COR-L47 (cell line): Measurements from ENCODE around the gene RNASEH2C.
"Not testable (repeated sequence)": the region's sequence is repeated elsewhere in the genome, so short reads cannot be mapped to it uniquely, and the experiment has no call there.

Experiments used
- DNase-seq: peaks from one replicate; lab custom pipeline; 2025; lab: John Stamatoyannopoulos, UW

Gene RNASEH2C

GRCh38 chr11:65716774-65717405 lies 3.7 kb downstream of the RNASEH2C start:
- DNase-seq: no peak

- DNase-seq: no peak
These were observed 4.3 kb downstream of the RNASEH2C start for GRCh38 chr11:65716302-65716701.

DNA sequence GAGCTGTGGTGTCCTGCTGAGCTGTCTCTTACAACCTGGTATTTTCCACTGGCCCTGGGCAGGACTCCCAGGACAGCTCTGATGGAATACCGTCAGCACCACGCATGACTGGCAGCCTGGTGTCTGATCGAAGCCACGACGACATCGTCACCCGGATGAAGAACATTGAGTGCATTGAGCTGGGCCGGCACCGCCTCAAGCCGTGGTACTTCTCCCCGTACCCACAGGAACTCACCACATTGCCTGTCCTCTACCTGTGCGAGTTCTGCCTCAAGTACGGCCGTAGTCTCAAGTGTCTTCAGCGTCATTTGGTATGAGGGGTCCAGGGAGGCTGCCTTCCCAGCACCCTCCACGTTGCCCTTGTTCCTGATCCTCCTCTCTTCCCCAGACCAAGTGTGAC lies 6.2 kb downstream of the RNASEH2C start:
- no peak for DNase-seq

GRCh38 chr11:65713212-65713969 lies 7.2 kb downstream of the RNASEH2C start:
- DNase-seq: no peak

- no peak for DNase-seq
These were observed 7.9 kb downstream of the RNASEH2C start for GRCh38 chr11:65712633-65713076.

- DNase-seq: peak; percentile 98
These were observed 8.6 kb downstream of the RNASEH2C start, which contains the start of gene KAT5 for GRCh38 chr11:65711785-65712632. TSS of gene KAT5 (plus strand) at chr11:65712252. CDS start at chr11:65712268, 16 bp downstream.

GRCh38 chr11:65710421-65710820 lies 10.2 kb downstream of the RNASEH2C start:
- no peak for DNase-seq

DNA sequence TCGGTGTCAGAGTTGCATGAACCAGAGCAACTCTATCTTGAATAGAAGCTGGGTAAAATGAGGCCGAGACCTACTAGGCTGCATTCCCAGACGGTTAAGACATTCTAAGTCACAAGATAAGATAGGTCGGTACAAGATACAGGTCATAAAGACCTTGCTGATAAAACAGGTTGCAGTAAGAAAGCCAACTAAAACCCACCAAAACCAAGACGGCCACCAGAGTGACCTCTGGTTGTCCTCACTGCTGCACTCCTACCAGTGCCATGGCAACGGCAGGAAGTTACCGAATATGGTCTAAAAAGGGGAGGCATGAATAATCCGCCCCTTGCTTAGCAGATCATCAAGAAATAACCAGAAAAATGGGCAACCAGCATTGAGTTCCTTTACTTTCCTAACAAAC lies 10.9 kb downstream of the RNASEH2C start:
- no peak for DNase-seq

- no peak for DNase-seq
These were observed 12.1 kb downstream of the RNASEH2C start for GRCh38 chr11:65708451-65708850.

- not testable (repeated sequence) for DNase-seq
These were observed 13.6 kb downstream of the RNASEH2C start for GRCh38 chr11:65707002-65707401.

DNA sequence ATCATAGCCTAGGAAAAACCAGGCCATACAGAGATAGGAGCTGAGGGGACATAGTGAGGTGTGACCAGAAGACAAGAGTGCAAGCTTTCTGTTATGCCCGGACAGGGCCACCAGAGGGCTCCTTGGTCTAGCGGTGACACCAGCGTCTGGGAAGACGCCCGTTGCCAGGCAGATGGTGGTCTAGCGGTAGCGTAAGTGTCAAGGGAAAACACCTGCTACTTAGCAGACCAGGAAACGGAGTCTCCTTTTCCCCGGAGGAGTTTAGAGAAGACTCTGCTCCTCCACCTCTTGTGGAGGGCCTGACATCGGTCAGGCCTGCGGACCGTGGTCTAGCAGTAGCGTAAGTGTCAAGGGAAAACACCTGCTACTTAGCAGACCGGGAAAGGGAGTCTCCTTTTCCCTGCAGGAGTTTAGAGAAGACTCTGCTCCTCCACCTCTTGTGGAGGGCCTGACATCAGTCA lies 14.3 kb downstream of the RNASEH2C start:
- DNase-seq: peak; percentile 64

DNA sequence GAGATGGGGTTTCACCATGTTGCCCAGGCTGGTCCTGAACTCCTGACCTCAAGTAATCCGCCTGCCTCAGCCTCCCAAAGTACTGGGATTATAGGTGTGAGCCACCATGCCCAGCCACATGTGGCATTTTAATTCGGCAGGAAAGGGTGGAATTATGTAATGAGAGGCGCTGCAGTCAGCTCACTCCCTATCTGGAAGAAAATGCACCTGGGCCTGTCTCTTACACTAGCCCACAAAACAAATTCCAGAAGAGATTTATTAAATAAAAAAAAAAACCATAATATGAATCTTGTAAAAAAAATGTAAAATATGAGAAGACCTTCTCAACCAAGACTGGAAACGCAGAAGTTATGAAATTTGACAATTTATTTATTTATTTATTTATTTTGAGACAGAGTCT lies 16.8 kb downstream of the RNASEH2C start:
- no peak for DNase-seq

GRCh38 chr11:65701686-65702085 lies 18.9 kb downstream of the RNASEH2C start:
- no peak for DNase-seq

GRCh38 chr11:65700399-65700798 lies 20.2 kb downstream of the RNASEH2C start:
- DNase-seq: peak; percentile 55

- DNase-seq: no peak
These were observed 21.3 kb downstream of the RNASEH2C start for GRCh38 chr11:65699306-65699705.

- no peak for DNase-seq
These were observed 22.4 kb downstream of the RNASEH2C start for GRCh38 chr11:65698205-65698604.

GRCh38 chr11:65696802-65697552 lies 23.6 kb downstream of the RNASEH2C start:
- no peak for DNase-seq

DNA sequence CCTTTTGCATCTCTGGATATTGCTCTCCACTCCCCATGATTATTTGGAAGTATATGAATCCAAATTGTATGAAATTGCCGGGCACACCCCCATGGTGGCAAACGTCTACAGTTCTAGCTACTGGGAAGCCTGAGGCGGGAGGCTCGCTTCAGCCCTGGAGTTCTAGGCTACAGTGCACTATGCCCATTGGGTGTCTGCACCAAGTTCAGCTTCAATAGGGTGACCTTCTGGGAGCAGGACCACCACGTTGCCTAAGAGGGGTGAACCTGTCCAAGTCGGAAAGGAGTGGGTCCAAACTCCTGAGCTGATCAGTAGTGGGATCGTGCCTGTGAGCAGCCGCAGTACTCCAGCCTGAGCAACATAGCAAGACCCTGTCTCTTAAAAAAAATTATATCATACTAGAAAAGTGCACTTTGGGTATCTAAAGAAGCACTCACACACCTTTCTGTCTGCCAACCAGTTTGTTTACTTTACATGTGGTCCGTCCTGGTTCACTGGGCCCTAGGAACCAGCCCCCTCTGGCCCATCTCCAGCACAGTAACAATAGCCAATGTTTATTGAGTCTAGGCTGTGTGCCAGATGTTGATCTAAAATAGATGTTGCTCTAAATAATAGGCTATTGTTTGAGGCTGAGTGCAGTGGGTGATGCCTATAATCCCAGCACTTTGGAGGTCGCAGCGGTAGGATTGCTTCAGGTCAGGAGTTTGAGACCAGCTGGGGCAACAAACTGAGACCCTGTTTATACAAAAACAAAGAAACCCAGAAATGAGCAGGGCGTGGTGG lies 24.9 kb downstream of the RNASEH2C start:
- peak; percentile 99 for DNase-seq

DNA sequence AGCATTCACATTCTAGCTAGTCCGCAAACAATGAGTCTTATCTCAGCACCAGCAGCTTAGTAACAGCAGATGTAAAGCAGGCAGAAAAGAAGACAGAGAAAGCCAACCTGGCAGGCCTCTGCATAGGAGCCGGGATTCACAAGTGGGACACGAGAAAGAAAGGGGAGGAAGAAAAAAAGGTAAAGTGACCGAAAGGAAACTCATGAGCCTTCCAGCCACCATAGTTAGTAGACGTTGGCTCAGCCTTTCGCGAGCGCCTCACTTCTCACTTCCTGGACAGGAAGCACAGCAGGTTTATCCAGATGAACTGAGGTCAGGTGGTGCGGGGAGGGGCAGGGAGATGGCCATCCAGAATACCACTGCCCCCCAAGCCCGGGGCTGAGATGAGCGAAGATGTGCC lies 28.2 kb downstream of the RNASEH2C start:
- DNase-seq: no peak

GRCh38 chr11:65691847-65692246 lies 28.8 kb downstream of the RNASEH2C start:
- DNase-seq: not testable (repeated sequence)

- DNase-seq: no peak
These were observed 34.6 kb downstream of the RNASEH2C start for GRCh38 chr11:65685981-65686380.
